Activated CD8-positive, alpha-beta memory T cell treated with anti-CD3 and anti-CD28 coated beads, Interleukin-2, amount 10 ng/mL, durations not matched to agents 7 days and 5 days (primary cell): ENCODE data around the gene GAB1. TPM values are rescaled to one million over a fixed set of nuclear protein-coding genes. Genes with fewer than 3 reads are reported as not detected.

Experiments used
- ATAC-seq: fragments of 150-1000 bp; cut with Tn5 transposase; one replicate; pipeline ENCODE4 v1.10.0; 2021; ENCODE audit warnings: moderate library complexity
- CTCF ChIA-PET: fragments of 350-600 bp; sonication (Branson Sonifier 250); formaldehyde crosslinking; loops from one replicate; lab custom pipeline; 2021; ENCODE audit warnings: antibody characterized with exemption; lab: Charles Lee
- DNase-seq: peaks from one replicate; pipeline ENCODE4 v3.0.0-alpha.2; 2020
- H3K27ac Mint-ChIP-seq: one replicate; pipeline ENCODE4 v1.8.0; 2021; ENCODE audit warnings: mild to moderate bottlenecking, mixed read lengths
- H3K27me3 Mint-ChIP-seq: one replicate; pipeline ENCODE4 v1.8.0; 2021; ENCODE audit warnings: mixed read lengths
- H3K36me3 Mint-ChIP-seq: one replicate; pipeline ENCODE4 v1.8.0; 2021; ENCODE audit warnings: mild to moderate bottlenecking, mixed read lengths
- H3K4me1 Mint-ChIP-seq: one replicate; pipeline ENCODE4 v1.8.0; 2021; ENCODE audit warnings: mixed read lengths
- H3K4me3 Mint-ChIP-seq: one replicate; pipeline ENCODE4 v1.8.0; 2021; ENCODE audit warnings: mild to moderate bottlenecking, moderate library complexity, mixed read lengths
- H3K9me3 Mint-ChIP-seq: one replicate; pipeline ENCODE4 v1.8.0; 2022; ENCODE audit warnings: low read depth, mixed read lengths
- total RNA-seq, 2 experiments: library from RNA; stranded (reverse); gene quantifications; one replicate each; pipeline ENCODE4 v1.2.3, GENCODE V29; 2021

Gene GAB1
- total RNA-seq, 2 experiments from 2014 or later: 0.55 to 0.91 TPM

- CTCF ChIA-PET: no interaction called here
Observed at GRCh38 chr4:143391261-143391660, 54.6 kb downstream of the GAB1 start.

GRCh38 chr4:143391895-143392294 is 55.2 kb downstream of the GAB1 start:
- H3K27me3 Mint-ChIP-seq: peaks cover 38% of the 10 kb centered on the region
- H3K4me1 Mint-ChIP-seq: no peaks in the 10 kb centered on the region
- ATAC-seq: no peak
- peaks cover 2% of the 10 kb centered on the region for H3K36me3 Mint-ChIP-seq
- no peaks in the 10 kb centered on the region for H3K9me3 Mint-ChIP-seq
- no peak for DNase-seq
- H3K4me3 Mint-ChIP-seq: no peak overlapping the region
- H3K27ac Mint-ChIP-seq: no peak overlapping the region
- CTCF ChIA-PET: no interaction called here

More at GRCh38 chr4:143391261-143391660, 54.6 kb downstream of the GAB1 start:
- Mint-ChIP-seq H3K36me3 (peaks cover 2% of the 10 kb centered on the region), H3K27me3 (peaks cover 32% of the 10 kb centered on the region), H3K27ac (no peak overlapping the region), H3K9me3 (no peaks in the 10 kb centered on the region), H3K4me1 (no peaks in the 10 kb centered on the region), H3K4me3 (no peak overlapping the region)
- ATAC-seq: no peak
- DNase-seq: no peak

- H3K4me1 Mint-ChIP-seq: no peaks in the 10 kb centered on the region
- DNase-seq (no peak), ATAC-seq (no peak)
- H3K27ac Mint-ChIP-seq: no peak overlapping the region
- peaks cover 2% of the 10 kb centered on the region for H3K36me3 Mint-ChIP-seq
- H3K9me3 Mint-ChIP-seq: no peaks in the 10 kb centered on the region
- peaks cover 43% of the 10 kb centered on the region for H3K27me3 Mint-ChIP-seq
- H3K4me3 Mint-ChIP-seq: no peak overlapping the region
- CTCF ChIA-PET: no interaction called here
Observed at GRCh38 chr4:143393195-143393594, 56.5 kb downstream of the GAB1 start.

GRCh38 chr4:143394739-143395453 is 58.2 kb downstream of the GAB1 start:
- peaks cover 2% of the 10 kb centered on the region for H3K4me1 Mint-ChIP-seq
- no peak for ATAC-seq
- CTCF ChIA-PET: no interaction called here
- H3K9me3 Mint-ChIP-seq: no peaks in the 10 kb centered on the region
- H3K4me3 Mint-ChIP-seq: no peak overlapping the region
- peaks cover 2% of the 10 kb centered on the region for H3K36me3 Mint-ChIP-seq
- DNase-seq: no peak
- peaks cover 39% of the 10 kb centered on the region for H3K27me3 Mint-ChIP-seq
- H3K27ac Mint-ChIP-seq: no peak overlapping the region

GRCh38 chr4:143396695-143397094 is 60.0 kb downstream of the GAB1 start:
- no peaks in the 10 kb centered on the region for H3K9me3 Mint-ChIP-seq
- DNase-seq (no peak), ATAC-seq (no peak)
- H3K4me1 Mint-ChIP-seq: peaks cover 2% of the 10 kb centered on the region
- H3K36me3 Mint-ChIP-seq: peaks cover 2% of the 10 kb centered on the region
- no peak overlapping the region for H3K4me3 Mint-ChIP-seq
- CTCF ChIA-PET: interaction anchor here (1.6 kb wide), 1 partner anchor 12 kb away, joined by 4 read pairs; no protein-coding TSS in a partner anchor
- H3K27me3 Mint-ChIP-seq: peaks cover 33% of the 10 kb centered on the region
- H3K27ac Mint-ChIP-seq: no peak overlapping the region

- Mint-ChIP-seq H3K36me3 (peaks cover 2% of the 10 kb centered on the region), H3K4me1 (peaks cover 3% of the 10 kb centered on the region), H3K4me3 (no peak overlapping the region), H3K27me3 (peaks cover 31% of the 10 kb centered on the region), H3K27ac (no peak overlapping the region), H3K9me3 (no peaks in the 10 kb centered on the region)
- no peak for ATAC-seq
- no peak for DNase-seq
- CTCF ChIA-PET: interaction anchor here (1.6 kb wide), 1 partner anchor 12 kb away, joined by 4 read pairs; no protein-coding TSS in a partner anchor
Observed at GRCh38 chr4:143397335-143397734, 60.7 kb downstream of the GAB1 start.

GRCh38 chr4:143397887-143398286 is 61.2 kb downstream of the GAB1 start:
- Mint-ChIP-seq H3K4me1 (peaks cover 3% of the 10 kb centered on the region), H3K27me3 (peaks cover 28% of the 10 kb centered on the region), H3K9me3 (no peaks in the 10 kb centered on the region), H3K4me3 (no peak overlapping the region), H3K36me3 (peaks cover 2% of the 10 kb centered on the region), H3K27ac (no peak overlapping the region)
- CTCF ChIA-PET: interaction anchor here (1.6 kb wide), 1 partner anchor 13 kb away, joined by 4 read pairs; no protein-coding TSS in a partner anchor
- ATAC-seq (no peak), DNase-seq (no peak)

- Mint-ChIP-seq H3K4me1 (peaks cover 10% of the 10 kb centered on the region), H3K4me3 (no peak overlapping the region), H3K27ac (no peak overlapping the region), H3K27me3 (peaks cover 23% of the 10 kb centered on the region), H3K36me3 (no peaks in the 10 kb centered on the region), H3K9me3 (no peaks in the 10 kb centered on the region)
- ATAC-seq: peak; percentile 73
- CTCF ChIA-PET: no interaction called here
- no peak for DNase-seq
Observed at GRCh38 chr4:143399113-143399949, 62.7 kb downstream of the GAB1 start.

GRCh38 chr4:143400082-143400481 is 63.4 kb downstream of the GAB1 start:
- H3K36me3 Mint-ChIP-seq: no peaks in the 10 kb centered on the region
- CTCF ChIA-PET: no interaction called here
- H3K4me1 Mint-ChIP-seq: peaks cover 14% of the 10 kb centered on the region
- no peaks in the 10 kb centered on the region for H3K9me3 Mint-ChIP-seq
- no peak for DNase-seq
- peaks cover 21% of the 10 kb centered on the region for H3K27me3 Mint-ChIP-seq
- H3K27ac Mint-ChIP-seq: no peak overlapping the region
- H3K4me3 Mint-ChIP-seq: no peak overlapping the region
- ATAC-seq: no peak

- Mint-ChIP-seq H3K36me3 (no peaks in the 10 kb centered on the region), H3K4me3 (no peak overlapping the region), H3K27me3 (peaks cover 3% of the 10 kb centered on the region), H3K27ac (no peak overlapping the region), H3K4me1 (peaks cover 19% of the 10 kb centered on the region), H3K9me3 (no peaks in the 10 kb centered on the region)
- DNase-seq: no peak
- CTCF ChIA-PET: no interaction called here
- no peak for ATAC-seq
Observed at GRCh38 chr4:143402776-143403552, 66.3 kb downstream of the GAB1 start.

- DNase-seq (no peak), ATAC-seq (no peak)
- CTCF ChIA-PET: no interaction called here
- Mint-ChIP-seq H3K27ac (no peak overlapping the region), H3K4me3 (no peak overlapping the region), H3K4me1 (peaks cover 19% of the 10 kb centered on the region), H3K36me3 (no peaks in the 10 kb centered on the region), H3K9me3 (no peaks in the 10 kb centered on the region), H3K27me3 (no peaks in the 10 kb centered on the region)
Observed at GRCh38 chr4:143403553-143403820, 66.8 kb downstream of the GAB1 start.

GRCh38 chr4:143404555-143404954 is 67.9 kb downstream of the GAB1 start:
- H3K4me1 Mint-ChIP-seq: peaks cover 17% of the 10 kb centered on the region
- CTCF ChIA-PET: no interaction called here
- no peaks in the 10 kb centered on the region for H3K36me3 Mint-ChIP-seq
- peaks cover 3% of the 10 kb centered on the region for H3K27me3 Mint-ChIP-seq
- H3K27ac Mint-ChIP-seq: no peak overlapping the region
- no peak for DNase-seq
- no peak overlapping the region for H3K4me3 Mint-ChIP-seq
- no peak for ATAC-seq
- H3K9me3 Mint-ChIP-seq: no peaks in the 10 kb centered on the region

- H3K36me3 Mint-ChIP-seq: no peaks in the 10 kb centered on the region
- ATAC-seq (peak; percentile 49), DNase-seq (no peak)
- H3K27ac Mint-ChIP-seq: no peak overlapping the region
- H3K27me3 Mint-ChIP-seq: peaks cover 4% of the 10 kb centered on the region
- no peaks in the 10 kb centered on the region for H3K9me3 Mint-ChIP-seq
- CTCF ChIA-PET: no interaction called here
- peaks cover 17% of the 10 kb centered on the region for H3K4me1 Mint-ChIP-seq
- no peak overlapping the region for H3K4me3 Mint-ChIP-seq
Observed at GRCh38 chr4:143405075-143405730, 68.5 kb downstream of the GAB1 start.
